Heart right ventricle (tissue), 16 donors: Measurements from ENCODE around the gene ADAT3. TPM values are rescaled to one million over a fixed set of nuclear protein-coding genes. Genes with fewer than 3 reads are reported as not detected.

Experiments used
- ATAC-seq, 8 donors: fragments of 200-7000 bp; cut with Tn5 transposase; one replicate each; pipeline ENCODE4 v1.9.1; 2020; ENCODE audit warnings: mild to moderate bottlenecking in 8 of 8, moderate library complexity in 8 of 8, moderate number of reproducible peaks in 1 of 8
- DNase-seq, 2 donors: peaks; one replicate each; pipeline ENCODE4 v3.0.0-alpha.2; 2020
- H3K27ac ChIP-seq, 10 donors: fragments of 200-600 bp; sonication (generic) in 2 of 10; one replicate each; pipeline versions ENCODE4 v1.5.0 to v1.8.0; 2020 to 2022; ENCODE audit warnings: mild to moderate bottlenecking in 3 of 10
- H3K27me3 ChIP-seq, 7 donors: fragments of 200-600 bp; one replicate each; pipeline ENCODE4 v1.8.0; 2021 to 2022; ENCODE audit warnings: mild to moderate bottlenecking in 2 of 7
- H3K36me3 ChIP-seq, 9 donors: fragments of 200-600 bp; sonication (generic) in 1 of 9; one replicate each; pipeline versions ENCODE4 v1.5.0 to v1.8.0; 2020 to 2022; ENCODE audit warnings: mild to moderate bottlenecking in 2 of 9
- H3K4me1 ChIP-seq, 9 donors: fragments of 200-600 bp; sonication (generic) in 1 of 9; one replicate each; pipeline versions ENCODE4 v1.5.0 to v1.8.0; 2020 to 2022; ENCODE audit warnings: mild to moderate bottlenecking in 4 of 9
- H3K4me3 ChIP-seq, 10 donors: fragments of 200-600 bp; sonication (generic) in 2 of 10; one replicate each; pipeline versions ENCODE4 v1.5.0 to v1.8.0; 2020 to 2022; ENCODE audit warnings: mild to moderate bottlenecking in 7 of 10, moderate library complexity in 2 of 10
- H3K9me3 ChIP-seq, 11 donors: fragments of 200-600 bp in 10 of 11; sonication (generic) in 2 of 11; one replicate each; pipeline versions ENCODE4 v1.5.0 to v1.8.0; 2013 to 2022; ENCODE audit warnings: mild to moderate bottlenecking in 2 of 11, control low read depth in 1 of 11, moderate library complexity in 1 of 11
- CTCF ChIP-seq, 9 donors: fragments of 200-600 bp; sonication (generic) in 2 of 9; IDR thresholded peaks; one replicate each; pipeline versions ENCODE4 v1.5.0 to v1.8.0; 2021 to 2022; ENCODE audit warnings: antibody characterized with exemption in 9 of 9, mild to moderate bottlenecking in 5 of 9, moderate library complexity in 1 of 9
- WGBS, 2 donors: extraction: QIAGEN DNeasy Blood & Tissue Kit; methylation state at CpG; one replicate each; pipeline ENCODE4 v1.1.7; 2013; ENCODE audit warnings: inconsistent platforms in 1 of 2; 5-methylcytosine and 5-hydroxymethylcytosine counted together
- intact Hi-C, 10 donors: fragments of 100-400 bp; cut with DNase I; formaldehyde crosslinking; loops; one replicate each; pipeline versions ENCODE4 v1.11.1 to v1.14.2; 2022
- polyA plus RNA-seq, 2 donors: library from polyadenylated mRNA; stranded (reverse); fragments of 200-250 nt; gene quantifications; one replicate each; pipeline ENCODE4 v1.2.3, GENCODE V29; 2013
- total RNA-seq, 10 donors: library from RNA; stranded (reverse); fragmentation: NEBNext Ultra II Directional in 3 of 10; extraction: Animal tissue kit (Norgen Biotek cat#: 25700) in 3 of 10; gene quantifications; one replicate each; pipeline versions ENCODE4 v1.2.1 to v1.2.4, GENCODE V29; 2021 to 2023
- donor health status: Arrhythmogenic right ventricular cardiomyopathy.
- donor health status: ischemic (EF 13 %, LVEDD 7.1; RV severe dilation, severe dysfunction).
- donor health status: healthy with polysubstance abuse.
- donor health status: DM: no; HTN: yes; CAD: no.
- donor health status: DM: no; HTN: no; CAD: no.
- donor health status: ischemic (EF 25% LVEDD 6.9; RV normal size, moderate dysfunction).
- donor health status: ischemic (EF 25% LVEDD 5.7; RV mildly dilated, moderate dysfunction).
- donor health status: healthy.
- donor health status: DM: yes; HTN: yes; CAD: no.
- donor health status: Ischemic cardiomyopathy.
- donor health status: ischemic (EF 35%, LVEDD 5.7; RV mildly dilated, moderate dysfunction).
- donor health status: nonischemic (EF 11% LVEDD 7.7; RV severe dilation, severe dysfunction).
- donor health status: DM: yes; HTN: yes; CAD: no.
- donor health status: PGD.
- donor health status: ischemic (EF 29% LVEDD 5.4; RV normal size, mild dysfunction).
- donor health status: nonischemic (EF 23%, LVEDD 6.1; RV moderate dilation, normal function).

The ADAT3 gene
- total and polyA plus RNA-seq, 12 donors, result 0.94 to 4.3 (median 1.6) TPM

- 94 to 95% methylated on average over 12 of the region's 12 CpGs for WGBS, 2 donors
- Histone ChIP-seq H3K4me1 (peaks cover 0 to 7% (median 0%) of the 10 kb centered on the region in 9 donors), H3K27me3 (no peaks in the 10 kb centered on the region), H3K9me3 (no peaks in the 10 kb centered on the region), H3K27ac (no peak overlapping the region), H3K4me3 (no peak overlapping the region), H3K36me3 (peaks cover 0 to 34% (median 0%) of the 10 kb centered on the region in 9 donors)
- no peak for TF ChIP-seq CTCF (IDR thresholded peaks at IDR 0.05)
- intact Hi-C loops, result no loop called here
- no peak for DNase-seq
- ATAC-seq, result no peak
These were observed 50.9 kb downstream of the ADAT3 start for GRCh38 chr19:1956122-1956494.

GRCh38 chr19:1956868-1957492, 51.8 kb downstream of the ADAT3 start:
- no peak for DNase-seq
- no peak overlapping the region for H3K27ac ChIP-seq
- no peaks in the 10 kb centered on the region for H3K9me3 ChIP-seq
- peaks cover 0 to 37% (median 0%) of the 10 kb centered on the region in 9 donors for H3K36me3 ChIP-seq
- ATAC-seq, result peak; percentile 22 to 87 (median 58)
- peaks cover 0 to 7% (median 0%) of the 10 kb centered on the region in 9 donors for H3K4me1 ChIP-seq
- H3K27me3 ChIP-seq, result no peaks in the 10 kb centered on the region
- intact Hi-C loops, result no loop called here
- H3K4me3 ChIP-seq, result no peak overlapping the region
- TF ChIP-seq CTCF (IDR thresholded peaks at IDR 0.05), result no peak
- WGBS, 2 donors, result 82 to 84% methylated on average over 28 of the region's 28 CpGs

GRCh38 chr19:1957562-1958248, 52.5 kb downstream of the ADAT3 start:
- Histone ChIP-seq H3K27me3 (no peaks in the 10 kb centered on the region), H3K9me3 (no peaks in the 10 kb centered on the region), H3K36me3 (peaks cover 0 to 33% (median 0%) of the 10 kb centered on the region in 9 donors), H3K4me3 (no peak overlapping the region), H3K27ac (no peak overlapping the region), H3K4me1 (peaks cover 0 to 7% (median 0%) of the 10 kb centered on the region in 9 donors)
- ATAC-seq (peak in 1 of 8 donors; percentile 3), DNase-seq (no peak)
- TF ChIP-seq CTCF (IDR thresholded peaks at IDR 0.05), result no peak
- 85 to 87% methylated on average over 40 of the region's 40 CpGs for WGBS, 2 donors
- intact Hi-C loops, result no loop called here

- DNase-seq, result no peak
- ATAC-seq, result no peak
- peaks cover 0 to 7% (median 0%) of the 10 kb centered on the region in 9 donors for H3K4me1 ChIP-seq
- WGBS, 2 donors, result 90 to 92% methylated on average over 32 of the region's 32 CpGs
- H3K27me3 ChIP-seq, result no peaks in the 10 kb centered on the region
- no peak overlapping the region for H3K27ac ChIP-seq
- H3K4me3 ChIP-seq, result no peak overlapping the region
- no peaks in the 10 kb centered on the region for H3K9me3 ChIP-seq
- TF ChIP-seq CTCF (IDR thresholded peaks at IDR 0.05), result no peak
- peaks cover 0 to 23% (median 0%) of the 10 kb centered on the region in 9 donors for H3K36me3 ChIP-seq
- intact Hi-C loops, result no loop called here
These were observed 54.9 kb downstream of the ADAT3 start for GRCh38 chr19:1959928-1960589.
